HTR-8/SVneo (cell line): Measurements from ENCODE around the gene ZC3H10.

ENCODE experiments used
- DNase-seq: peaks from one replicate; pipeline ENCODE4 v3.0.0; 2011; ENCODE audit warnings: low spot score, mixed read lengths; ENCODE audit not compliant: insufficient read length
- FAIRE-seq: peaks from 2 replicates; lab custom pipeline; 2011; peaks lifted over from hg19 to GRCh38; lab: Jason Lieb, UNC

The ZC3H10 gene

GRCh38 chr12:56164345-56164729 lies 46.3 kb downstream of the ZC3H10 start:
- DNase-seq: no peak

GRCh38 chr12:56165369-56165768 lies 47.3 kb downstream of the ZC3H10 start:
- DNase-seq (no peak), FAIRE-seq (no peak)

More at GRCh38 chr12:56164345-56164729, 46.3 kb downstream of the ZC3H10 start:
- FAIRE-seq: no peak

- FAIRE-seq: no peak
Measured at GRCh38 chr12:56169229-56169759, 51.2 kb downstream of the ZC3H10 start.

GRCh38 chr12:56172839-56173238 lies 54.8 kb downstream of the ZC3H10 start:
- FAIRE-seq (no peak), DNase-seq (no peak)

More at GRCh38 chr12:56169229-56169759, 51.2 kb downstream of the ZC3H10 start:
- no peak for DNase-seq
